UCSD-AML1 (cell line): ENCODE measurements around the gene CPB2.

Experiments used
- DNase-seq: peaks from one replicate; lab custom pipeline; 2025; ENCODE audit not compliant: unreplicated experiment; lab: John Stamatoyannopoulos, UW

The CPB2 gene

GRCh38 chr13:46052319-46053161 lies 52.3 kb downstream of the CPB2 start, which contains the start of gene ZC3H13:
Gene ZC3H13 (minus strand): TSS chr13:46052746. CDS start chr13:46045507, 7,239 bp downstream.
- DNase-seq = peak; percentile 90

GRCh38 chr13:46051968-46052318 lies 52.9 kb downstream of the CPB2 start:
- no peak for DNase-seq

GRCh38 chr13:46050771-46051170 lies 54.1 kb downstream of the CPB2 start:
- DNase-seq = no peak

- DNase-seq = no peak
Measured at GRCh38 chr13:46045424-46045823, 59.4 kb downstream of the CPB2 start.

GRCh38 chr13:46043647-46044046 lies 61.2 kb downstream of the CPB2 start:
- DNase-seq = no peak

GRCh38 chr13:46041419-46041839 lies 63.4 kb downstream of the CPB2 start:
- DNase-seq = no peak

- DNase-seq = no peak
Measured at GRCh38 chr13:46040763-46041162, 64.1 kb downstream of the CPB2 start.

- no peak for DNase-seq
Measured at GRCh38 chr13:46039411-46040182, 65.2 kb downstream of the CPB2 start.

GRCh38 chr13:46038296-46038695 lies 66.5 kb downstream of the CPB2 start:
- DNase-seq = no peak

- DNase-seq = no peak
Measured at GRCh38 chr13:46035066-46035465, 69.8 kb downstream of the CPB2 start.

GRCh38 chr13:46032341-46032740 lies 72.5 kb downstream of the CPB2 start:
- no peak for DNase-seq

GRCh38 chr13:46031581-46032263 lies 73.1 kb downstream of the CPB2 start:
- no peak for DNase-seq

- no peak for DNase-seq
Measured at GRCh38 chr13:46025157-46025556, 79.7 kb downstream of the CPB2 start.

- no peak for DNase-seq
Measured at GRCh38 chr13:46022481-46022880, 82.4 kb downstream of the CPB2 start.

- no peak for DNase-seq
Measured at GRCh38 chr13:46016216-46016615, 88.6 kb downstream of the CPB2 start.

GRCh38 chr13:46015366-46015765 lies 89.5 kb downstream of the CPB2 start:
- no peak for DNase-seq

GRCh38 chr13:46012404-46012803 lies 92.4 kb downstream of the CPB2 start:
- no peak for DNase-seq

- no peak for DNase-seq
Measured at GRCh38 chr13:46010148-46010547, 94.7 kb downstream of the CPB2 start.

GRCh38 chr13:46008631-46009030 lies 96.2 kb downstream of the CPB2 start:
- no peak for DNase-seq

GRCh38 chr13:46006688-46007452 lies 98.0 kb downstream of the CPB2 start:
- no peak for DNase-seq

GRCh38 chr13:46004491-46004890 lies 100.3 kb downstream of the CPB2 start:
- no peak for DNase-seq
